Lower lobe of right lung (tissue), 2 donors: ENCODE results near the gene ACP4. TPM values are rescaled to one million over a fixed set of nuclear protein-coding genes. Genes with fewer than 3 reads are reported as not detected.

Experiments
- ATAC-seq, 2 donors: fragments of 200-7000 bp; cut with Tn5 transposase; one replicate each; pipeline ENCODE4 v1.9.1; 2020 to 2022; ENCODE audit warnings: mild to moderate bottlenecking in 2 of 2, moderate library complexity in 2 of 2
- DNase-seq: peaks from one replicate; pipeline ENCODE4 v3.0.0-alpha.2; 2020
- H3K27ac ChIP-seq: fragments of 200-600 bp; one replicate; pipeline ENCODE4 v1.8.0; 2022
- H3K27me3 ChIP-seq: fragments of 200-600 bp; one replicate; pipeline ENCODE4 v1.8.0; 2022; ENCODE audit warnings: low read depth
- H3K36me3 ChIP-seq: fragments of 200-600 bp; one replicate; pipeline ENCODE4 v1.8.0; 2022; ENCODE audit warnings: mild to moderate bottlenecking
- H3K4me1 ChIP-seq: fragments of 200-600 bp; one replicate; pipeline ENCODE4 v1.8.0; 2022
- H3K4me3 ChIP-seq: fragments of 200-600 bp; one replicate; pipeline ENCODE4 v1.8.0; 2022; ENCODE audit warnings: mild to moderate bottlenecking
- H3K9me3 ChIP-seq: fragments of 200-600 bp; one replicate; pipeline ENCODE4 v1.8.0; 2022
- CTCF ChIP-seq: fragments of 200-600 bp; IDR thresholded peaks from one replicate; pipeline ENCODE4 v1.8.0; 2022; ENCODE audit warnings: antibody characterized with exemption, mild to moderate bottlenecking
- intact Hi-C: fragments of 100-400 bp; cut with DNase I; formaldehyde crosslinking; loops from one replicate; pipeline ENCODE4 v1.11.0; 2022
- total RNA-seq: library from RNA; stranded (reverse); fragmentation: NEBNext Ultra II Directional; extraction: Animal tissue kit (Norgen Biotek cat#: 25700); gene quantifications from one replicate; pipeline ENCODE4 v1.2.1, GENCODE V29; 2021
- donor health status: DM: no; HTN: yes; CAD: no; lungs with severe emphysema.

ACP4 gene
- total RNA-seq, 1 donor from 2014 or later: not detected

- ATAC-seq: no peak
- TF ChIP-seq CTCF: no peak
- no peak overlapping the region for H3K4me3 ChIP-seq
- no peaks in the 10 kb centered on the region for H3K9me3 ChIP-seq
- no peaks in the 10 kb centered on the region for H3K4me1 ChIP-seq
- H3K27me3 ChIP-seq: no peaks in the 10 kb centered on the region
- peaks cover 39% of the 10 kb centered on the region for H3K36me3 ChIP-seq
- intact Hi-C loops: no loop called here
- H3K27ac ChIP-seq: no peak overlapping the region
- DNase-seq: no peak
Observed at GRCh38 chr19:50796128-50796633, 6.0 kb downstream of the ACP4 start.

- no peak for TF ChIP-seq CTCF
- peaks cover 46% of the 10 kb centered on the region for H3K36me3 ChIP-seq
- intact Hi-C loops: no loop called here
Observed at GRCh38 chr19:50796634-50797428, 6.6 kb downstream of the ACP4 start.

GRCh38 chr19:50797429-50797780 lies 7.2 kb downstream of the ACP4 start:
- intact Hi-C loops: no loop called here
- H3K36me3 ChIP-seq: peaks cover 50% of the 10 kb centered on the region
- H3K4me1 ChIP-seq: peaks cover 2% of the 10 kb centered on the region
- no peak overlapping the region for H3K4me3 ChIP-seq
- H3K27ac ChIP-seq: no peak overlapping the region
- TF ChIP-seq CTCF: no peak
- H3K27me3 ChIP-seq: no peaks in the 10 kb centered on the region
- H3K9me3 ChIP-seq: no peaks in the 10 kb centered on the region
- ATAC-seq (no peak), DNase-seq (no peak)

More at GRCh38 chr19:50796634-50797428, 6.6 kb downstream of the ACP4 start:
- Histone ChIP-seq H3K4me1 (no peaks in the 10 kb centered on the region), H3K27ac (no peak overlapping the region), H3K4me3 (no peak overlapping the region), H3K27me3 (no peaks in the 10 kb centered on the region), H3K9me3 (no peaks in the 10 kb centered on the region)
- ATAC-seq: no peak
- no peak for DNase-seq

GRCh38 chr19:50797781-50798658 lies 7.8 kb downstream of the ACP4 start:
- Histone ChIP-seq H3K9me3 (no peaks in the 10 kb centered on the region), H3K27ac (no peak overlapping the region), H3K4me1 (peaks cover 8% of the 10 kb centered on the region), H3K4me3 (no peak overlapping the region), H3K36me3 (peaks cover 50% of the 10 kb centered on the region), H3K27me3 (no peaks in the 10 kb centered on the region)
- no peak for DNase-seq
- TF ChIP-seq CTCF: no peak
- ATAC-seq: no peak
- intact Hi-C loops: no loop called here

- Histone ChIP-seq H3K4me1 (peaks cover 17% of the 10 kb centered on the region), H3K9me3 (no peaks in the 10 kb centered on the region), H3K36me3 (peaks cover 50% of the 10 kb centered on the region), H3K27ac (no peak overlapping the region), H3K4me3 (no peak overlapping the region), H3K27me3 (no peaks in the 10 kb centered on the region)
- no peak for TF ChIP-seq CTCF
- ATAC-seq (no peak), DNase-seq (no peak)
- intact Hi-C loops: no loop called here
Observed at GRCh38 chr19:50798659-50799546, 8.7 kb downstream of the ACP4 start.
